NCI-H2029 (cell line): ENCODE data around the gene IQSEC1.

Source experiments
- DNase-seq: peaks from one replicate; lab custom pipeline; 2025; lab: John Stamatoyannopoulos, UW

Gene IQSEC1

DNA sequence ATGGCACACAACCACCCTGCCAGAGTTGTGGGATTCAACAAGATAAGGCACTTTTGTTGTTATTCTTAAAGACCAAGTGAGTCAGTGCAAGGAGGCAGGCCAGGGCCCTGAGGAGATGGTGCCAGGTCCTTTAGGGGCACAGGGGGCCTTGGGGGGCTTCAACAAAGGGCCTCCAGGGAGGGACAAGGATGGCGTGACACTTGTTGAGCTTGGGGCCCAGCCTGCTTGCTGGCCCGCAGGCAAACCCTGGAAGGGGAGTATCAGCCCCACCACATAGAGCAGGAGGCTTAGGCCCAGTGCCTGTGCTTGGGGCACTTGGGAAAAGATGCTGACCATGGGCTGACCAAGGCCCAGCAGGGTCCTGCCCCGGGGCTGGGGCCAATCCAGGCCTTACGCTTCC lies 5.5 kb downstream of the IQSEC1 start:
- no peak for DNase-seq

DNA sequence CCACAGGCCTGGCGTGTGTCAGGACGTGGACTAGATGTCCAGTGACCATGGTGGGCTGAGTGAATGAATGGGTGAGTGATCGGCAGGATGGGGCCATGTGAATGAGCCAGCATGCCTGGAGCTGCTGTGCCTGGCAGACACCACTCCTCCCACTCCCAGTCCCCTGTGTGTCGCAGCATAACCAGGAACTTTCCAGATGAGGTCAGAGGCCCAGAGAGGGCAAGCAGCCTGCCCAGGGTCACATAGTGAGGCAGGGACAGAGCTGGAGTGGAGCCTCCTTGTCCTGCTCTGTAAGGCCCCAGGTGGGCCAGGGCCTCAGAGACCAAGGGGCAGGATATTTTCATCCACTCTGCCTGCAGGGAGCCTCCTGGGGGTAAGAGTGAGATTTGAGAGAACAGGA lies 6.4 kb downstream of the IQSEC1 start:
- no peak for DNase-seq

DNA sequence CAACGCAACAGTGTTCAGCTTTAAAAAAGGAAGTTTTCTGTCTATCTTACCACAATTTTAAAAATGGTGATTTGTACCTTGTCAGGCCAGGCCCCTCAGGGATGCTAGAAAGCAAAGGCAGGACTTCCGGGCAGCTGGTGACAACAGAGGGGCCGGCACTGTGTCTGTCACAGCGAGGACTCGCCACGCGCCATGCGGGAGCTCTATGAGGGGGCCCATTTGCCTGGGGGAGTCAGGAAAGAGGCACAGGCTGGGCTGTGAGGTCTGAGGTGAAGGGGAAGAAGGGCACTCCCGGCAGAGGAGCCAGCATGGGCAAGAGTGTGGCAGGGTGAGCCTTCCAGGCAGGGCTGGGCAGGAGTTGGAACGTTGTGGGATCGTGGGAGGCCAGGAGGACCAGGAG lies 7.0 kb downstream of the IQSEC1 start:
- DNase-seq: no peak

GRCh38 chr3:13065727-13066126 lies 7.5 kb downstream of the IQSEC1 start:
- DNase-seq: no peak

DNA sequence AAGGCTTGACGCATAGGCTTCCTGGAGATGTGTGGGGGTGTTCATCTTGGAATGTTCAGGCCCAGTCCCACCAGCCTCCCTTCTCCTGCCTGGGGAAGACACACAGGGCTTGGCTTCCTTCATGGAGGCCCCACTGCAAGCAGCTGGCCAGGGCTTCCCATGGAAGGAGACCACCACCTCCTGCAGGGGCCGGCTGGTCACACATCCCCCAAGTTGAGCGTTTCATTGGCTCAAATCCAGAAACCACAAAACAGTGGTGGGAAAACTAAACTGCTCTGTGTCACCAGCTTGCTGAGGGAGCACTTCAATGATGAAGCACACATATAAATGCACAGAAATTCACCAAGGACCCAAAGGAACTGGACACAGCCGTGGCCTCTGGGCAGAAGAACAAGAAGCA lies 8.3 kb downstream of the IQSEC1 start:
- DNase-seq: no peak

GRCh38 chr3:13064159-13064868 lies 8.9 kb downstream of the IQSEC1 start:
- no peak for DNase-seq

DNA sequence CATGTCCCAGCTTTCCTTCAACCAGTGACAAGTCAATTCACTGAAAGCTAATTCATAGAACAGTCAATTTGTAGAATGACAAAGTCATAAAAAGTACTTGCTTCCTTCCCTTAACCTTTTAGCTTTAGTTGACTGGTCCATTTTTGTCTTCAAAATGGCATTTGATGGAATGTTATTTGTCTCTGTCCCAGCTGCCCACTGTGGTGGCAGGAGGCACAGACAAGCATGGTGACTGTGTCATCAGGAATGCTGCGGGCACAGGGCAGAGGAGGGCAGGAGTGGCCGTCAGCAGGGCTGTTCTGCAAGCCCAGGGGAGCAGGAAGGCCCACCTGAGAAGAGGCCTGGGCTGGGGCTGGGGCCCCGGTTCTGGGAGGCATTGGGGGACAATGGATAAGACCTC lies 10.0 kb downstream of the IQSEC1 start:
- no peak for DNase-seq

DNA sequence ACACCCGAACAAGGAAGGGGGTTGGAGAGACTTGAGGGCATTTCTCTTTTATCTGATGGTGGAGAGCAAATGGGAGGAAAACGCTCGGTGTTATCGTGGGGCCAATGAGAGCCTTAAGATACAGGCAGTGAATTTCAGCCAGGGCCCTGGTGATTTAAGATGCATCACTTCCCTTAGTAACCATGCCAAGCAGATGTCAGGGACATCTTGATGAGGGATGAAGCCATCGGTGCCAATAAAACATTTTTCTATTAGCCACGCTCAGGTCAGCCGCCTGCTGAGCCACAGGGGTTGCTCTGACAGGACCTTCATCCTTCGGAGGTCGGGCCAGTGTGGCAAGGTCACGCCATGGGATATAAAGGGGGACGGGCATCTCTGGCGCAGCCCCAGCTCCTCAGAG lies 10.6 kb downstream of the IQSEC1 start:
- no peak for DNase-seq

DNA sequence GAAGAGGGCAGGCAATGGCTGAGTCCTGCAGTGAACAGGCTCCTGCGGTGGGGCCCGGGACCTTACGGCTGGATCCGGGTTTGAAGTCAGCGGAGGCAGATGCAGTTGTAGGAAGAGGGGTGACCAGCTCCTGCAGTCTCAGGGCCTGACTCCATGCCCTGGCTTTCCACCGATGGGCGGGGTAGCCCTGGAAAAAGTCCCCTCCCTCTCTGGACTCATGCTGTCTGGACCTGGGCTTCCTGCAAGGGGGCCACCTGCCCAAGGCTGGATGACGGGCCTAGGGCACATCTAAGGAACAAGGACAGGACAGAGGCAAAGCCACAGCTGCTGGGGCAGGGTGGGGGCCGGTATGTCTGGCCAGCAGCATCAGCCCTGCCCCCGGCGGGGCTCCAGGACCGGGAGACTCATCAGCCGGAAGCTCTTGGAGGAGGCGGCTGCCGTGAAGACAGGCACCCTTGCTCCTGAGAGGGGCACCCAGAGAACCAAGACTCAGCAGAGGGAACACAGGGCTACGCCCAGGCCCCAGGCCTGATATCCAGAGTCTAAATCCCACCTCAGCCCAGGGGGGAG lies 12.8 kb downstream of the IQSEC1 start:
- no peak for DNase-seq

- no peak for DNase-seq
Observed at GRCh38 chr3:13058346-13059120, 14.7 kb downstream of the IQSEC1 start.

DNA sequence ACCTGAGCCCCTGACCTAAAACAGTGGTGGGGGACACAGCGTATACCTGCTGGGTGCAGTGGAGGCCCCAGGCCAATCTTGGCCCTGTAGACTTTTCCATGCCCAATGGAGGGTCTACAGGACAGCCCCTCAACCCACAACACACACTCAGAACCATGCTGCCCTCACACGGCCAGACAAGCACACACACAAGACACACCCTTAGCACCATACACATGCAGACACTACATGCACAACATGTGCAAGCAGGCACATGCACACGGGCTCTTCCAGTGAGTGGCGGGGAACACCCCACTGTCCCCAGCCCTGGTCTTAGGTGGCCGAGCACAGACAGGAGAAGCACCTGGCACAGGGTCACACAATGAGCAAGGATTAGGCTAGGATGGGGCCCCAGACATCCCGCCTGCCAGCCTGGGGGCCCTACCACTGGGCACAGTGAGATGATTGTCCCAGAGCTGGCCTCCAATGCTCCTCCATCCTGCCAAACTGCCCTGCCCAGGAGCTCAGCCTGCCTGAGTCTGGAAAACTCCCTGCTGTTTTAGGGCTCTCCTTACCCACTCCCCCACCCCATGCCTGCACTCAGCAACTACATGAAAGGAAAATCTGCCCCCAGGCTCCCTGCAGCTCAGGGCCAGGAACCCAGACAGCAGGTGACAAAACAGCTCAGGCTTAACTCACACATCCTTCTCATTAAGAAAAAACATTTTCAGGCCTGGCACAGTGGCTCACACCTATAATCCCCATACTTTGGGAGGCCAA lies 15.8 kb downstream of the IQSEC1 start:
- no peak for DNase-seq

DNA sequence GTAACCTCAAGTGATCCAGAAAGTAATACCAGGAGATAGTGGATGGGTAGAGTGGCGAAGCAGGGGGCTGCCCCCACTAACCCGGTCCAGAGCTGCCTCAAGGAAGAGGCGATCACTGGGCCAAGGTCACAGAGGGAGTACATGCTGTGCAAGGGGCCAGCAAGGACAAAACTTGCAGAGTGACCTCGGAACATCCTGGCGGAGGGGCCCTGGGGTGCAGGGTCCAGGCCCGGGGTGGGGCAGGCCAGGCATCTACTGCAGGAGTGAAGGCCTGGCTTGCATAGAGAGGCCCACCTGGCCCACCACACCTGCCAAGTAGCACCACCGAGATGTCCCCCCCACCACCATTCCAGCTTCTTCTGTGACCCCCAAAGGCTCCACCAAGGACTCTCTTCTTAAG lies 17.6 kb downstream of the IQSEC1 start:
- DNase-seq: no peak

DNA sequence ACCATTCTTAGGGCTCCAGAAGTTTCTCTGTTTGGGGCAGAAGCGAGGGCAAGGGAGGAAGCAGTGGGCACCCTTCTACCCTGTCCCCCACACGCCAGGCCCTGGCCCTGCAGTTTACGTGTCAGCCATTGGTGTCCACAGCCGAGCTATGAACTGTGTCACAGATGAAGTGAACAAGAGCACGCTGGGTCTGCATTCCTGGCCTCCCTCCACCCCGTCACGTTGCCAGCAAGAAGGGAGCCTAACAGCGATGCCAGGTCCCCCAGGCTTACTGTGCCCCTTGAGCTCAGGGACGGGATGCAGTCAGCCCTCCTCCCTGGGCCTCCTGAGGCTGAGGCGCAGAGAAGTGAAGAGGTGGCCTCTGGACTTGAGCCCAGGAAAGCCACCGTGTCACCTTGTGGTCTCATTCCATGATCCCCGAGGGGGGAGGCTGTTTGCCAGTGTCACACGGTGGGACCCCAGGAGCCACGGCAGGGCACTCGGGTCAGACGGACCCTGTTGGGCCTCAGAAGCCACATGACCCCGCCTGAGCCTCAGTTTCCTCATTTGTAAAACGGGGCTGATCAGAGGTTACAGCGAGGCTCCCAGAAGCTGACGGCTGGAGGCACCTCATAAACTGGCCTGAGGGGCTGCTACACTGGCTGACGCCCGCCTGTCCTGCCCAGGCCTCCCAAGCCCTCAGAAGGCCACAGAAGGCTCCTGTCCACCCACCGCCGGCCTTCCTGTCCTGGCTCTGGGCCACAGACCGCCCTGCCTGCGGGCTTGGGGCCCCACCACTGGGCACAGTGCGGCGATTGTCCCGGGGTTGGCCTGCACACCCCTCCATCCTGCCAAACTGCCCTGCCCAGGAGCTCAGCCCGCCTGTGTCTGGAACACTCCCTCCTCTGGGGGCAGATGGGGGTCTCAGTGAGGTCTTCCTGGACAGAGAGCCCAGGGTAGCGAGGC lies 18.6 kb downstream of the IQSEC1 start:
- no peak for DNase-seq

DNA sequence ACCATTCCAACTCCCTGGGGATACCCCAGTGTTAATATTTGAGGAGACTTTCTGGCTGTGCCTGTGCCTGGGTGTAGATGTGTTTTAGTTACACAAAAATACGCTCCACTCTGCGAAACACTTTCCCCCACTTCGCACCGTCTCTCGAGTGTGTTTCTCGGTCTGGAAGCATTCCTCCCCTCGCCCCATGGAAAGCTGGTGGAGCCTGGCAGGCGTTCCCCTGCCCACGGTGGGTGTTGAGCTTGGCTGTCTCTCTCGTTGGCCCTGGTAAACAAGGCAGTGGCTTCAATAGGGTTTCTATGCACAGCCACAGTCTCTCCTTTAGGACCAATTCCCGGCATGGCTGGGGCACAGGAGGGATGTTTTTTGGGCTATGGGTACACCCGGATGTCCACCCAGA lies 19.3 kb downstream of the IQSEC1 start:
- DNase-seq: no peak

DNA sequence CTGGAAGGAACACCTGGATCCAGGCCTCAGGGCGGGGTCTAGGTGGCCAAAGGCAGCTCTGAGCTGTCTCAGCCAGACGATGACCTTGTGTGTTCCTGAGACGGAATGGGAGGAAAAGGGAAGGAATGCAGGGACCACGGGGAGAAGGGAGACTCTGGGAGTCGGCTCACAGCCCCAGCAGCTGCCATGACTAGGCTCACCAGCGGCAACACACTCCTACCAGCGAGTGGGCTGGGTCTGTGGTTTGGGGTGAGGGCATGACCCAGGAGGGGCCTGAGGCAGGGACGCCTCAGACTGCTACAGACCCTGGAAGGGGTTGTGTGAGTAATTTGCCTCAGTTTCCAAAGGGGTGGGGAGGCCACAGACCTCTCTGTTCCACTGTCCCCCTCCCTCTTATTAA lies 19.8 kb downstream of the IQSEC1 start:
- no peak for DNase-seq

DNA sequence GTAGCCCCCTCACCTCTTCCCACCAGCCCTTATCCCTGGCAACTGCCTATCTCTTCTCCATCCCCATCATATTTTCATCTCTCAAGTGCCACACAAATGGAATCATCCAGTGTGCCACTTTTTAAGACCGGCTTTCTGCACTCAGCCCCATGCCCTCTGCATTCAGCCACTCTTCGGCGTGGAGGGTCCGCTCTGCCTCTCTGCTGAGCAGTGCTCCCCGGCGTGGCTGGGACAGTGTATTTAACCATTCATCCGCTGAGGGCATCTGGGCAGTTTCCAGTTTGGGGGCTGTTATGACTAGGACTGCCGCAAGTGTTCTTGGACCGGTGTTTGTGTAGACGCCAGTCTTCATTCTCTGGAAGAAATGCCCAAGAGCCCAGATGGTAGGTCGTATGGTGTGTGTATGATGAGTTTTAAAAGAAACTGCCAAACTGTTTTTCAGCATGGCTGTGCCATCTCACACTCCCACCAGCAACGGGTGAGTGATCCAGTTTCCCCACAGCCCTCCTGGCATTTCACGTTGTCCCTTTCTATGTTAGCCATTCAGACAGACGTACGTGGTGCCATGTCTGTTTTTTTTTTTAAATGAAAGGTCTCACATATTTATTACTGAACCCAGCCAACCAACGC lies 20.9 kb downstream of the IQSEC1 start:
- no peak for DNase-seq

DNA sequence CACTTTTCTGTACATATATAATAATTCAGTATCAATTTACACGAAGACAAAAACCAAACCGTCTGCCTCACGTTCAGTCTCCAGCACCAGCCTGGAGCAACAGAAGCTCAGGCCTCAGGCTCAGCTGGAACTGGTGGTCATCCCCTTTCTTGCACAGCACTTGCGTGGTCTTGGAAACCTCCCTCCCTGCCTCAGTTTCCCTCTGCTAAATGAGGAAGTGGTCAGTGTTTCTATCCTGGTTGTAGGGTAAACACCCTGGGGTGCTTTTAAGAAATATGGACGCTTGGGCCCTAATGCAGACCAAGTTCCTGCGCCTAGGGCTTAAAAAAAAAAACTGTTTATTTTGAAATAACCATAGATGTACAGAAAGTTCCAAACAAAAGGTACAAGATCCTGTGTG lies 21.6 kb downstream of the IQSEC1 start:
- no peak for DNase-seq

DNA sequence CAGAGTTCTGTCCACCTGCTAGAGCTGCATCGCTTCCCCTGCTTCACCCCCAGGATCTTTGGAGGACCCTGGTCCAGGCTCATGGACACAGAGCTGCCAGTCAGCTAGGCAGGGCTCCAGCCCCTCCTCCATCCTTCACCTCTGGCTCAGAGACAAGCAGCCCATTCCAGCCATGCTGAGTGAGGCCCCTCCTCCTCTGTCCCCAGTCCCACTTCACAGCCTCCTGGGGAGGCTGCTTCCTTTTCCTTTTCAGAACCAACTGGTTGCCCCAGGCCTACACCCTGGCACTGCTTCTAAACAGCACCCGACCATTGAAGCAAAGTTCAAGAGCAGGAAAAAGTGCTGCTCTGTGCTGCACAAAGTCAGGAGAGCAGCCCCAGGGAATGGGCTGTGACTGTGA lies 22.2 kb downstream of the IQSEC1 start:
- peak; percentile 79 for DNase-seq

DNA sequence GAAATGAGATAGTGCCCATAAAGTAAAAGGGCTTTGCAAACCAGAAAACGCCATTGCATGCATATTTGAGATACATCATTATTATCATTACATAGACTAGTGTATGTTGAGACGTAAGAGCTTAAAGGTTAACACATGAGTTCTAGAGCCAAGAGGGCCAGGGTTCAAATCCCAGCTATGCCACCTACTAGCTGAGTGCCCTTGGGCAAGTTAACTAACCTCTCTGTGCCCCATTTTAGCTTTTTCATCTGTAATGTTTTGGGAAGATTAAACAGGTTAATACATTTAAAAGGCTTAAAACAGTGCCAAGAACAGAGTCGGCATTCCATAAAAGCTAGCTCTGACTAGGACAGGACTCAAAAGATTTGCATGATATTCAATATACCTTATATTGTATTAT lies 22.8 kb downstream of the IQSEC1 start:
- no peak for DNase-seq

DNA sequence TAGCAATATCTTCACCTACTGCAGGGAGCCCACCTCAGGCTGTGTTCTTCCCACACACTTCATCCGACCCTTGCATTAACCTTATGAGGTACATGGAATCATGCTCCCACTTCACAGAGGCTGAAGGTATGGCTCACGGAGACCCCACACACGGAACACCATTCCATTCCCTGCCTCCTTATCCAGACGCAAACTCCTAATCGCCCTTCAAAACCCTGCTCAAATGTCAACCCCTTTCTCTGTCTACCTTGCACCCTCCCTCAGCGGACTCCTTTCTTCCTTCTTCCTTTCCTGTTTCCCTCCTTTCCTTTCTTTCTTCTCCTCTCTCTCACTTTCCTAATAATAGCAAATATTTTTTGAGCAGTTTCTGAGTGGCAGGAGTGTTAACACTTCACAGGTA lies 23.8 kb downstream of the IQSEC1 start:
- DNase-seq: no peak
